Vagina (tissue), 2 donors: ENCODE results near the gene PTPRN2. TPM values are rescaled to one million over a fixed set of nuclear protein-coding genes. Genes with fewer than 3 reads are reported as not detected.

ENCODE experiments used
- DNase-seq, 2 donors: peaks; one replicate each; pipeline ENCODE4 v3.0.0-alpha.2; 2017; ENCODE audit errors: extremely low spot score in 2 of 2
- H3K27ac ChIP-seq: fragments of 200-600 bp; sonication (generic); one replicate; pipeline ENCODE4 v1.5.1; 2019
- H3K27me3 ChIP-seq: fragments of 200-600 bp; sonication (generic); one replicate; pipeline ENCODE4 v1.5.1; 2019
- H3K36me3 ChIP-seq, 2 donors: fragments of 200-600 bp; sonication (generic); one replicate each; pipeline ENCODE4 v1.5.1; 2017 to 2019
- H3K4me1 ChIP-seq: fragments of 200-600 bp; sonication (generic); one replicate; pipeline ENCODE4 v1.5.1; 2019
- H3K4me3 ChIP-seq, 2 donors: fragments of 200-600 bp; sonication (generic); 1 replicate in 1 of 2; 2 replicates in 1 of 2; pipeline ENCODE4 v1.5.1; 2016 to 2019
- H3K9me3 ChIP-seq: fragments of 200-600 bp; sonication (generic); one replicate; pipeline ENCODE4 v1.5.1; 2019
- CTCF ChIP-seq, 3 experiments: fragments of 450-650 bp in 2 of 3; fragments of 200-600 bp in 1 of 3; sonication (generic) in 1 of 3; IDR thresholded peaks; one replicate each; pipeline ENCODE4 v1.5.1; 2017 to 2019; ENCODE audit warnings: antibody characterized with exemption in 3 of 3, mild to moderate bottlenecking in 2 of 3, moderate library complexity in 2 of 3
- POLR2A ChIP-seq, 2 donors: fragments of 450-650 bp; IDR thresholded peaks; one replicate each; pipeline ENCODE4 v1.6.1; 2017; ENCODE audit warnings: antibody characterized with exemption in 2 of 2, mild to moderate bottlenecking in 2 of 2, moderate library complexity in 2 of 2
- POLR2AphosphoS5 ChIP-seq, 2 donors: sonication (generic); formaldehyde crosslinking; IDR thresholded peaks; one replicate each; pipeline ENCODE4 v1.9.0; 2017; ENCODE audit warnings: antibody characterized with exemption in 2 of 2, mild to moderate bottlenecking in 2 of 2, low read depth in 1 of 2; ENCODE audit not compliant: insufficient read depth in 1 of 2
- intact Hi-C: fragments of 100-400 bp; cut with DNase I; formaldehyde crosslinking; loops from one replicate; pipeline ENCODE4 v1.15.1; 2023
- total RNA-seq: library from RNA; depleted of rRNA; stranded (reverse); fragments of >200 nt; gene quantifications from one replicate; pipeline ENCODE4 v1.2.3, GENCODE V29; 2016

Gene PTPRN2
- total RNA-seq, 1 donor from 2014 or later = 7.4 TPM

DNA sequence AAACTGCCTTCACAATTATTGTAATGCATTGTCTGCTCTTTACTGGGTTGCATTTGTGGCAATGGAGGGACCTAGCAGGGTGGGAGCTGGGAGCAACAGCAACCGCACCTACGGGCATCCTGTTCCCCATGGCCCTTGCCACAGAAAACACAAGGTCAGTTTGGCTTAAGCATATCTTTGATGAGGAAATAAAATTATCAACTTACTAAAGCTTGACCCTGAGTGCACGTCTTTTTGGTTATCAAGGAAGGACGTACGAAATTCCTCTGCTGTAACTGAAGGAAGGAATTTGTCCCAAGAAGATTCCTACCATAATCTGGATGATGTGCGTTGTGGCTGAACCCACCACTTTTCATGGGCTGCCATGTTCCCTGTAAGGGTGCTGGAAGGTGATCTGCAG lies 19.9 kb upstream of the PTPRN2 start:
- intact Hi-C loops = no loop called here
- Histone ChIP-seq H3K27me3 (no peaks in the 10 kb centered on the region), H3K4me3 (no peak overlapping the region), H3K36me3 (no peaks in the 10 kb centered on the region), H3K9me3 (no peaks in the 10 kb centered on the region), H3K4me1 (no peaks in the 10 kb centered on the region), H3K27ac (no peak overlapping the region)
- DNase-seq = no peak
- TF ChIP-seq POLR2A (IDR thresholded peaks at IDR 0.05) = no peak
- TF ChIP-seq CTCF (IDR thresholded peaks at IDR 0.05) = no peak
- no peak for TF ChIP-seq POLR2AphosphoS5 (IDR thresholded peaks at IDR 0.05; ENCODE audit: insufficient read depth in 1 of 2, low read depth in 1 of 2)

DNA sequence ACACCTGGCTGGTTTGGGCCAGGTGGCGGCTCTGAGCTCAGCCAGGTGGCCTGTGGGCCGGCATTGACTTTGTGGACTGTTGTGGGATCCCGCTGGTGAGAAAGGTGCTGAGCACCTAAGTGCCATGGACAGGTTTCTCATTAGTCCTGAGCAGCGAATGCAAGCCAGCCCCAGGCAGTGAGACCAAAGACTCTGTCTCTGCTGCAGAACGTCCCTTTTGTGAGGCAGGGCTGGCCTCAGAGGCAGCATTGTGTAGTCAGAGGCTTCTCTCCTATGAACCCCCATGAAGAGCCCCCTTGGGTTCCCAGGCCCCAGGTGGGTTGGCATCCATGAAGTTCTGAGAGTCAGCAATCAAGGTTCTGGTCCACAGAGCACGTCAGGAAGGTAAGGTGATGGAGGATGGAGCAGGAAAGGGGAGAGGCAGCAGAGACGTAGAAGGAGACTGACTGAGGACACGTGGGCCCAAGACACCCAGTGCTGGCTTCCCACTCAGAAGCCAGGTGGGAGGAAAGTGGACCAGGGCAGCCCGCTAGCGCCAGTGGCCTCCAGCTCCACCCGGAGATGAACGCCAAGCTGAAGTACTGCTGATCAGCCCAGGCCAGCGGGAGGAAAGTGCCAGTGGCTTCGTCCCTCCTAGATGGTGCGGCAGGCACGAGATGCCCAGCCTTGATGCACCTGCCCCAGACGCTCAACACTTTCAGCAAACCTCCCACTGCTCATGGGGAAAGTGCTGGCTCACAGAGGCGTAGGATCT lies 19.2 kb upstream of the PTPRN2 start:
- DNase-seq = no peak
- TF ChIP-seq POLR2A (IDR thresholded peaks at IDR 0.05) = no peak
- no peak for TF ChIP-seq POLR2AphosphoS5 (IDR thresholded peaks at IDR 0.05; ENCODE audit: insufficient read depth in 1 of 2, low read depth in 1 of 2)
- no peak for TF ChIP-seq CTCF (IDR thresholded peaks at IDR 0.05)
- no peak overlapping the region for H3K27ac ChIP-seq

DNA sequence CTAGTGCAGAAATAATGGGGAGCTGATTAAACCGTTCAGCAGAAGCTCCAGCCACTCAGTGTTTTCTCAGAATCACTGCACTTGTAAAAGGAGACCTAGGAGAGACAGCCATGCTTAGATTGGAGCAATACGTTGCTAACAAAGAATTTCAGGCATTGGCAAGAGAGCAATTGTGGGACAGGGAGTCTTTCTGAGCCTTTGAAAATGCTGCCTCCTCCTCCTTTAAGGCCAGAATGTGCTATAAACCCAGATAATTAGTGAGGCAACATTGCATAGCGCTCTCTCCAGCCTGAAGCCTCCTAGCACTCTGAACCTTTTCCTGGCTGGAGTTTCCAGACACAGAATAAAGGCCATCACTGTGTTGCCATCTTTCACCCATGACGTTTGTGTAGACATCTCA lies 18.5 kb upstream of the PTPRN2 start:
- Histone ChIP-seq H3K36me3 (no peaks in the 10 kb centered on the region), H3K27me3 (no peaks in the 10 kb centered on the region), H3K27ac (no peak overlapping the region), H3K4me3 (no peak overlapping the region), H3K9me3 (no peaks in the 10 kb centered on the region), H3K4me1 (no peaks in the 10 kb centered on the region)
- intact Hi-C loops = no loop called here
- TF ChIP-seq POLR2A (IDR thresholded peaks at IDR 0.05) (no peak), CTCF (IDR thresholded peaks at IDR 0.05) (no peak), POLR2AphosphoS5 (IDR thresholded peaks at IDR 0.05; ENCODE audit: insufficient read depth in 1 of 2, low read depth in 1 of 2) (no peak)
- no peak for DNase-seq

More for the DNA sequence above, 19.2 kb upstream of the PTPRN2 start:
- no peaks in the 10 kb centered on the region for H3K36me3 ChIP-seq
- no peaks in the 10 kb centered on the region for H3K9me3 ChIP-seq
- H3K4me1 ChIP-seq = no peaks in the 10 kb centered on the region
- no peak overlapping the region for H3K4me3 ChIP-seq
- H3K27me3 ChIP-seq = no peaks in the 10 kb centered on the region
- intact Hi-C loops = no loop called here

DNA sequence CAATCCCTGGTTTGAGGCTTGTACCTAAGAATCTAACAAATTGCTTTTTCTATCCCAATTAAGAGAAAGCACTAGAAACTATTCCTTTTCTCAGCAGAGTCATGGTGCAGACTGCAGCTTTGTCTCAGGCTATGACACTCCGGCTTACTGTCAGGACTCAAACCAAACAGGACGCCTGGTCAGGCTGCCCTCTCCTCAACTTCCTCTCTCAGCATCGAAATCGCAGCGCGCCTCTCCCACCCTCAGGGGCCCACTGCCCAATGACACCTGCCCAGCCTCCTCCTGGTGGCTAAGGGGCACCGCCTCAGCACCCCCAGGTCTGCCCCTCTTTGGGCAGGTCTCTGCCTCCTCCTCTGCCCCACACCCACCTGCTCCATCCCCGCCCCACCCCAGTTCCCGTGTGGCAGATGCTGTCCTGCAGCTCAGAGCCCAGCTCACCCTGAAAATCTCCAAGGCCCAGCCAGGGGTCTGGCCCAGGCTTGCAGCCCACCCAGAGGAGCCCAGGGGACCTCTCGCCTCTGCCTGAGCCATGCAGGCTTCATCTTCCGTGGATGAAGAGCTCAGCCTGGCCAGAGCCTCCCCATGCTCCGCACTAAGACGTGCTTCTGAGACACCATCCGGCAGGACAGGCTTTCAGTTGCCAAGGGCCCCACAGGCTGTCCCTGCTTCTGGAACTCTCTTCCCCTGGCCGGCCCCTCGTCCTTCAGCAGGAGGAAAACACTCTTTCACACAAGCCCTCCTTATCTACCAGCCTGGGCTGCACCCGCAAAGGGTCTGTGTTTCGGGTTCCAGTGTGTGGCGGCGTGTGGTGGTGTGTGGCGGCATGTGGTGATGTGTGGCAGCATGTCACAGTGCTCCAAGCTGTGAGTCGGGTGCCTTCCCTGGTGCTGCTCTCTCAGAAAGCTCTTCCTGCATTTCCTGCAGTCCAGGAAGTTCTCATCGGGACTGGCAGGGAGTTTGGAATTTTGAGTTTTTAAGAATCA lies 16.4 kb upstream of the PTPRN2 start:
- Histone ChIP-seq H3K4me3 (no peak overlapping the region), H3K4me1 (no peaks in the 10 kb centered on the region), H3K27ac (no peak overlapping the region), H3K27me3 (no peaks in the 10 kb centered on the region), H3K36me3 (no peaks in the 10 kb centered on the region), H3K9me3 (no peaks in the 10 kb centered on the region)
- intact Hi-C loops = no loop called here
- TF ChIP-seq POLR2A (IDR thresholded peaks at IDR 0.05) (no peak), POLR2AphosphoS5 (IDR thresholded peaks at IDR 0.05; ENCODE audit: insufficient read depth in 1 of 2, low read depth in 1 of 2) (no peak), CTCF (IDR thresholded peaks at IDR 0.05) (no peak)
- no peak for DNase-seq
